K562 (cell line): ENCODE data around the gene ARRDC5. TPM values are rescaled to one million over a fixed set of nuclear protein-coding genes. Genes with fewer than 3 reads are reported as not detected.

Experiments used
- ARID2 ChIP-seq: fragments of 450-650 bp; IDR thresholded peaks from 2 replicates; pipeline ENCODE4 v1.6.1; 2017; ENCODE audit warnings: antibody characterized with exemption, mild to moderate bottlenecking
- ARID4B ChIP-seq: sonication (generic); formaldehyde crosslinking; IDR thresholded peaks from 2 replicates; pipeline ENCODE4 v1.8.0; 2022; ENCODE audit warnings: mild to moderate bottlenecking, missing genetic modification reagents
- CTCF ChIP-seq, 3 experiments: IDR thresholded peaks in 2 of 3; conservative IDR thresholded peaks in 1 of 3; 2 replicates each; pipeline ENCODE4 v1.5.1; 2011 to 2012; ENCODE audit warnings: low read length in 3 of 3, mild to moderate bottlenecking in 3 of 3, control low read depth in 2 of 3, improper control_type of control experiment in 1 of 3, inconsistent platforms in 1 of 3, low read depth in 1 of 3, mixed read lengths in 1 of 3, moderate library complexity in 1 of 3; ENCODE audit not compliant: insufficient read depth in 2 of 3
- ELF4 ChIP-seq: fragments of 450-650 bp; formaldehyde crosslinking; IDR thresholded peaks from 2 replicates; pipeline ENCODE4 v1.4.0; 2022; ENCODE audit warnings: missing genetic modification characterization
- HLTF ChIP-seq: fragments of 450-650 bp; IDR thresholded peaks from 2 replicates; pipeline ENCODE4 v1.6.1; 2016
- MIER1 ChIP-seq: fragments of 450-650 bp; IDR thresholded peaks from 2 replicates; pipeline ENCODE4 v1.6.1; 2016; ENCODE audit warnings: antibody characterized with exemption, mild to moderate bottlenecking, low read depth
- PHF21A ChIP-seq: fragments of 450-650 bp; IDR thresholded peaks from 2 replicates; pipeline ENCODE4 v1.6.1; 2017; ENCODE audit warnings: low read depth, borderline replicate concordance
- PRPF4 ChIP-seq: fragments of 200-400 bp; formaldehyde crosslinking; IDR thresholded peaks from one replicate; pipeline ENCODE4 v1.6.1; 2017; ENCODE audit warnings: low read length, low read depth, mild to moderate bottlenecking; ENCODE audit not compliant: insufficient read depth, poor library complexity, severe bottlenecking
- PTTG1 ChIP-seq: fragments of 450-650 bp; IDR thresholded peaks from 2 replicates; pipeline ENCODE4 v1.6.1; 2016; ENCODE audit warnings: low read depth, mild to moderate bottlenecking, missing genetic modification characterization, missing compliant biosample characterization
- RBFOX2 ChIP-seq: fragments of 200-400 bp; formaldehyde crosslinking; IDR thresholded peaks from 2 replicates; pipeline ENCODE4 v1.6.1; 2017; ENCODE audit warnings: low read depth, mild to moderate bottlenecking, low read length, moderate library complexity
- RFX1 ChIP-seq: fragments of 450-650 bp; IDR thresholded peaks from 2 replicates; pipeline ENCODE4 v1.6.1; 2016; ENCODE audit warnings: mild to moderate bottlenecking, moderate library complexity
- SIX5 ChIP-seq, 2 experiments: IDR thresholded peaks; 2 replicates each; pipeline ENCODE4 v1.6.1; 2011; ENCODE audit warnings: low read length in 2 of 2, borderline replicate concordance in 1 of 2, low read depth in 1 of 2, mild to moderate bottlenecking in 1 of 2, moderate library complexity in 1 of 2; ENCODE audit not compliant: insufficient read depth in 1 of 2
- TEAD4 ChIP-seq, 2 experiments: sonication (generic) in 1 of 2; formaldehyde crosslinking in 1 of 2; IDR thresholded peaks; 2 replicates each; pipeline versions ENCODE4 v1.6.1 to v1.8.0; 2012 to 2022; ENCODE audit warnings: borderline replicate concordance in 1 of 2, inconsistent platforms in 1 of 2, low read length in 1 of 2, mild to moderate bottlenecking in 1 of 2, missing genetic modification reagents in 1 of 2
- ZNF175 ChIP-seq: fragments of 200-800 bp; sonication (Bioruptor generic); IDR thresholded peaks from 2 replicates; pipeline ENCODE4 v1.6.1; 2016; ENCODE audit warnings: low read depth, mild to moderate bottlenecking, missing genetic modification characterization, missing compliant biosample characterization
- ZNF280B ChIP-seq: fragments of 250-450 bp; sonication (Bioruptor Pico); IDR thresholded peaks from 2 replicates; pipeline ENCODE4 v1.5.1; 2021; ENCODE audit warnings: mild to moderate bottlenecking
- ZNF3 ChIP-seq: fragments of 250-450 bp; sonication (Bioruptor Pico); IDR thresholded peaks from 2 replicates; pipeline ENCODE4 v1.5.0; 2021; ENCODE audit warnings: mild to moderate bottlenecking, moderate library complexity
- ZNF778 ChIP-seq: fragments of 450-650 bp; formaldehyde crosslinking; IDR thresholded peaks from 2 replicates; pipeline ENCODE4 v1.4.0; 2020; ENCODE audit warnings: mild to moderate bottlenecking, moderate library complexity
- polyA plus RNA-seq, 8 experiments: library from polyadenylated mRNA; depleted of rRNA in 4 of 8; stranded (reverse) in 5 of 8; unstranded in 3 of 8; fragments of >200 nt; fragmentation: Nextera tagmentation in 2 of 8; fragmentation: Illumina TruSeq in 1 of 8; extraction: Ambion mirVana in 2 of 8; extraction: Trizol in 1 of 8; gene quantifications; 2 replicates each; pipeline versions ENCODE4 v1.2.1 to v1.2.3, GENCODE V29; 2011 to 2014; ENCODE audit warnings: inconsistent platforms in 1 of 8, missing spikeins in 1 of 8
- total RNA-seq, 7 experiments: library from RNA; depleted of rRNA in 6 of 7; stranded (reverse); fragments of >200 nt in 6 of 7; fragmentation: Illumina TruSeq in 2 of 7; extraction: Trizol in 2 of 7; gene quantifications; 2 replicates each; pipeline versions ENCODE4 v1.2.1 to v1.2.3, GENCODE V29; 2011 to 2021; ENCODE audit warnings: low replicate concordance in 1 of 7
- TF ChIP-seq, protein P1 (sequence below): fragments of 450-650 bp; formaldehyde crosslinking; IDR thresholded peaks from 2 replicates; pipeline ENCODE4 v1.4.0; 2020; ENCODE audit warnings: mild to moderate bottlenecking, moderate library complexity

ARRDC5 gene
- total and polyA plus RNA-seq, 9 of the 15 experiments (the other 6 are each of a cell fraction or from before 2014, with no cell fraction given), result not detected

GRCh38 chr19:4851551-4852290 lies 51.0 kb downstream of the ARRDC5 start (continued):
- no peak for TF ChIP-seq ZNF778 (CRISPR knock-in tag)
- no peak for TF ChIP-seq ZNF175 (CRISPR knock-in tag)
- TF ChIP-seq ZNF3 (CRISPR knock-in tag), result no peak
- peak; percentile 79 to 85 (median 85) for TF ChIP-seq CTCF (IDR thresholded peaks at IDR 0.05 in 2 of 3, conservative IDR thresholded peaks at IDR 0.05 in 1 of 3; ENCODE audit: insufficient read depth in 2 of 3, low read depth in 1 of 3, low read length in 3 of 3)
- TF ChIP-seq, protein P1, sequence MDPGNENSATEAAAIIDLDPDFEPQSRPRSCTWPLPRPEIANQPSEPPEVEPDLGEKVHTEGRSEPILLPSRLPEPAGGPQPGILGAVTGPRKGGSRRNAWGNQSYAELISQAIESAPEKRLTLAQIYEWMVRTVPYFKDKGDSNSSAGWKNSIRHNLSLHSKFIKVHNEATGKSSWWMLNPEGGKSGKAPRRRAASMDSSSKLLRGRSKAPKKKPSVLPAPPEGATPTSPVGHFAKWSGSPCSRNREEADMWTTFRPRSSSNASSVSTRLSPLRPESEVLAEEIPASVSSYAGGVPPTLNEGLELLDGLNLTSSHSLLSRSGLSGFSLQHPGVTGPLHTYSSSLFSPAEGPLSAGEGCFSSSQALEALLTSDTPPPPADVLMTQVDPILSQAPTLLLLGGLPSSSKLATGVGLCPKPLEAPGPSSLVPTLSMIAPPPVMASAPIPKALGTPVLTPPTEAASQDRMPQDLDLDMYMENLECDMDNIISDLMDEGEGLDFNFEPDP (CRISPR knock-in tag), result no peak
- no peak for TF ChIP-seq PTTG1 (tag)
- no peak for TF ChIP-seq MIER1
- no peak for TF ChIP-seq SIX5 (IDR thresholded peaks at IDR 0.05; ENCODE audit: borderline replicate concordance in 1 of 2, insufficient read depth in 1 of 2, low read depth in 1 of 2, low read length in 2 of 2)
- peak; percentile 64; the same call in 1 of the 2 replicates for TF ChIP-seq ARID2
- no peak for TF ChIP-seq ARID4B (CRISPR knock-in tag)
- no peak for TF ChIP-seq RFX1
- no peak for TF ChIP-seq TEAD4 (IDR thresholded peaks at IDR 0.05; ENCODE audit: low read length)
- no peak for TF ChIP-seq TEAD4 (CRISPR knock-in tag; IDR thresholded peaks at IDR 0.05; ENCODE audit: borderline replicate concordance)
- no peak for TF ChIP-seq ELF4 (CRISPR knock-in tag)
- TF ChIP-seq RBFOX2, result peak; percentile 55; the same call in 1 of the 2 replicates
- no peak for TF ChIP-seq PHF21A
- no peak for TF ChIP-seq PRPF4
- TF ChIP-seq ZNF280B (CRISPR knock-in tag), result no peak
- peak; percentile 66; the same call in 1 of the 2 replicates for TF ChIP-seq HLTF
